GM21619 (cell line): ENCODE results near the gene CADM1.

Experiments used
- ATAC-seq: cut with Tn5 transposase; IDR thresholded peaks from one replicate; pipeline ENCODE4 v1.9.1; 2021; ENCODE audit not compliant: unreplicated experiment

CADM1 gene

DNA sequence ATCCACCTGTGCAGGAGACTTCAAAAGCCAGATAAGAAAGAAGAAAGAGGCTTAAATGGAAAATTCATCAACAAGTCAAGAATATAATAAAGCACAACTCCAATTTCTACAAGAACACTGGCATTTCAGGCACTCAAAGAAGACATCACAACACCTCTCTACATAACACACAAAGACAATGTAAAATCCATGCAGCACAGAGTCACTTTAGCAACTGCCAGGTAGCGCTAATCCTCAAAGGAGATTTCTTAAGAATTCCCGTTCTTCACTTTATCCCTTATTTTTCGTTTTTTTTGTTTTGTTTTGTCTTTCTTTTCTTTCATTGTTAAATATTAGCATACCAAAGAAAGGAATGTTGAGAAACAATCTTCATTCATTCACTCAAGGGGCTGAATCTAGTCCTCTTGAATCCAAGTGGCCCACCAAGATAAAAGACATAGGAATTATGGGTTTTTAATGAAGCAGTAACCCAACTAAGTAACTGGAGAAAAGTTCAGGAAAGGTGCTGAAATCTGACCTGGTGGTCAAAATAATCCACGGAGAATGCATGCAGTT lies 95.0 kb downstream of the CADM1 start:
- no peak for ATAC-seq

DNA sequence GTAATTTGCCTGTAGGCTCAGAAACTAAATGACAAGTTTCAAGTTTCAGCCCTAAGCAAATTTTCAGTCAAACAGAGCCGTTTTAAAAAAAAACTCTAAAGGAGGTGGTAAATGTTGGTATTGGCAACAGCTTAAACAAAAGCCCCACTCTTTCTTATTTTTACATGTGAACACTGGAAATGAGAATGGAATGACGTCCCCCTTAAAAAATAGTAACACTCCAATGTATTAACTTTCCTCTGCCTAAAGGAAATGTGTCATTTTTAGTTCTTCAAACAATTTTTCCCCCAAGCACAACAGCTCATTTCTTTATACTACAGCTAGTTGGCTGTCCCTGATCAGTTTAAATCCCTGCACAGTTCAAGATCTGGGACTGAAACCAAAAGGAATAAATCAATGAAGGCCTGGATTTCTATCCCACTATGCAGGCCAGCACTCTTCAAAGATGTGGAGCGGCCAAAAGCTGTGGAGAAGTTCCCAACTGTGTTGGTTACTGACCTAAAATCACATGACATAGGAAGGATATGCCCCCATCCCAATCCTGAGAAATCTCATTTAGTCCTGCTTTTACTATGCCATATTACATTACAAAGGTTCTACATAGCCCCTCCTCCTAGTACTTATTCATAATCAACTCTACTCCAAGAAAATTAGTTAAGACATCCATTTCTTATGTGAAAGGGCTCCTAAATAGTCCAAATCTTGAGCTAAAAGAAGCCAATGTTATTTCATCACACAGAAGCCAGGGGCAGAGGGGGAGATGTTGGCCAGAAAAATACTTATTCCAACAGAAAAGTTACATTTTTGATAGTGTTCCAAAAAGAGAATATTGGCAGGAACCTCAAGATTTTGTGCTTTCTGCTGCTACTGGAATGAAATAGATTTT lies 95.9 kb downstream of the CADM1 start:
- no peak for ATAC-seq

DNA sequence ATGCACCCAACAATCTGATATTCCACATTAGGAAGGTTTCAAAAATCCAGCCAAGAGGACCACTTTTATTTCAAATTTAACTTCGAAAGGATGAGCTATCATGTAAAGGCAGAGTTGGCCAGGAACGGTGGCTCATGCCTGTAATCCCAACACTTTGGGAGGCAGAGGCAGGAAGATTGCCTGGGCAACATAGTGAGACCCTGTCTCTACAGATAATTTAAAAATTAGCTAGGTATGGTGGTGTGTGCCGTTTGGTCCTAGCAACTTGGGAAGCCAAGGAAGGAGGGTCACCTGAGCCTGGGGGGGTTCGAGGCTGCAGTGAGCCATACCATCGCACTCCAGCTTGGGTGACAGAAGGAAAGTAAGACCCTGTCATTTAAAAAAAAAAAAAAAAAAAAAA lies 96.7 kb downstream of the CADM1 start:
- ATAC-seq, result no peak

DNA sequence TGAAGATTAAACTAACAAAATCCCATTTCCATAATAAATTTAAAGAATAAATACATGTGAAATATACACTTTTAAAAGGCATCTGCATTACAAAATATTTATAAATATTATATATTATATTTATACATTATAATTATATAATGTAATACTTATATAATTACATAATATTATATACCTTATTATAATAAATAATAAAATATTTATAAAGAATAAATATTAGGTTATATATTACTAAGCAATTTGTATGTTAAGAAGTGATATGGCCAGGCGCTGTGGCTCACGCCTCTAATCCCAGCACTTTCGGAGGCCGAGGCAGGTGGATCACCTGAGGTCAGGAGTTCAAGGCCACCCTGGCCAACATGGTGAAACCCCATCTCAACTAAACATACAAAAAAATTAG lies 97.8 kb downstream of the CADM1 start:
- no peak for ATAC-seq

DNA sequence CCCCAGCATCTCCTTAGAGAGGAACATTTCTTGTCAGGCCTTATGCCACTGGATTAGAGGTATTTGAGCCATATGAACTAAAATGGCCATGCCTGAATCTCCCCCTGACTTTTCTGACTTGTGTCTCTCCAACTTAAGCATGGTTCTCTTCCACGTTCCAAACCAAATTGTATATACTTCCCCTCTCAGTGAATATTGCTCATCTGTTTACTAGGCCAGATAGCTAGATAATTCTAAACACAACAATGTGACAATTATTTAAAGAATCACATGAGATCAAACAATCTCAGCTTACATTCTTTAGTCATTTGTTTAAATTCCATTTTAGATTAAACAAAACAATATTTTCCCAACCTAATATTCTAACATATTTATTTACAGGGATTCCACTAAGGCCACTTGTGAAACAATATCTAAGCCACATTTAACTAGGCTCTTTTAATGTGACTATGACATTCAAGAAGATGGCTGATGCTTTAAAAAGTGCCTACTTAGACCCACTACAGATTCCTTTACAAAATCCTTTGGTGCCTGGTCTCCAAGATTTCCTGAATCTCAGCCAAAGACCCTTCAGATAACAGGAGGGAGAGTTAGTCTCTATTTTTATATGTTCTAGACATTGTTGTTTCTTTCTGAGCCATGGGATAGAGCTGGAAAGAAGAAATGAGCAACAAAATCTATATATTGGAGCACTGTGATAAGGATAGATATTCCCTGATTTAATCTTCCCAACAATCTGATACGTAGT lies 105.7 kb downstream of the CADM1 start:
- ATAC-seq, result no peak

DNA sequence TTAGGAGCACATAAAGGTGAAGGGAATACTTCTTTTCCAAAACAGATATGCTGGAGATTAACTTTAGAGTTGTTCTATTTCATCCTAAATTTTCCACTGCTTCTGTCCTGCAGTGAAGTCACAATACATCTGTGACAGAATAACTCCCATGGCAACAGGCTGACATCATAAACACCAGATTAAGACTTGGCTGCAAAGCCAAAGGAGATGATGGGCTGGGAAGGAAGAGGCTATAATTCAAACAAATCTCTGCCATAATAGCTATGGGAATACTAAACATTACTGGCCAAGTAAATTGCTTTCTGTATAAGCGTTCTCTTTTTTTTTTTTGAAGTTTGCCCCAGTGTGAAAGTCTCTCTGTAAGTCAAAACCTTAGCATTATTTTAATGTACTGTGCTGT lies 107.7 kb downstream of the CADM1 start:
- no peak for ATAC-seq

DNA sequence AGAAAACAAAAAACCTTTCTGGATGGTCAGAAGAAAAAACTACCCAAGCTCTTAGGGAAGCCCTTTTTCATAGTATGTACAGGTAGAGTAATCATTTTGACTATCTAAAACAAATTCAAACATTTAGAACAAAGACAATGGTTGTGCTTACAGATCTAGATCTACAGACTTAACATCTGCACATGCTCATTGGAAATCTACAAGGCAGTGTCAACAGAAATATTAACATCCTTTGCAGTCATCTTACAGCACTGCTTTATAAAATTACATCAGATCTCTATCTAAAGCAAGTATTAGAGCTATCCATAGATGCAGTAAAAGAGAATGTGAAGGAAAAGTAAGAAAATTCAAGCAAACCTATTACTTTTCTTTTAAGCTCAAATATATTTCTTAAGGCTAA lies 110.3 kb downstream of the CADM1 start:
- ATAC-seq, result no peak

DNA sequence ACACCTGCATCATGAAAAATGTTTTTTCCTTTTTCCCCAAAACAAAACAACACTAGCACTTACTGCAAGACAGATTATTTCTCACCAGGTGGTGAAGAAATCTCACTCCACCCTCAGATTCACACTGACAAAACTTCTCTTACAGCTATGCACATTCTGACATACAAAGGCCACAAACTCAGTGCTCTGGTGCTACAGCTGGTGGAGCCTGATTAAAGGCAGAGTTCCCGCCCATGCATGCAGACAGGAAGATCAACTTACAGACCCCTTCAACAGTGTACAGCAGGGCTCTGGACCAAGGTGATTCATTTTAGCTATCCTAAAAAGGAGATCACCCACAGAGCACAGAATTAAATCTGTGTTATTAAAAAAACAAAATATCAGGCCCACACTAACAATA lies 112.6 kb downstream of the CADM1 start:
- no peak for ATAC-seq

DNA sequence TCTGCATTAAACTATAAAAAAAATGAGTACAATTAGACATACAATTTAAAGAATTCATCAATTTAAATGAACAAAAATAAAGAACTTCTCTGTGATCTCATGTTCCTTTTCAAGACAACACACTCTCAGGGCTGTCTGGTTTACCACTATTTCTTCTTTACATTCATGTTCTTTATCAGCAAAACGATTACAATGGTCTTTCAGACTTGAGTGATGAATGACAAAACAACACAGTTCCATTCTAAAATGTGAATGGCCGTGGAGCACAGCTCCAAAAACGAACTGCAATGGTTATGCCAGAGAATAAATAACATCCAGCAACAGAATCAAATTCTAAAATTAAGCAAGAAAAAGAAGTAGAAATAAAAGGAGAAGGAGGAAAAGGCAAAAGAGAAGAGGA lies 113.1 kb downstream of the CADM1 start:
- ATAC-seq, result no peak

DNA sequence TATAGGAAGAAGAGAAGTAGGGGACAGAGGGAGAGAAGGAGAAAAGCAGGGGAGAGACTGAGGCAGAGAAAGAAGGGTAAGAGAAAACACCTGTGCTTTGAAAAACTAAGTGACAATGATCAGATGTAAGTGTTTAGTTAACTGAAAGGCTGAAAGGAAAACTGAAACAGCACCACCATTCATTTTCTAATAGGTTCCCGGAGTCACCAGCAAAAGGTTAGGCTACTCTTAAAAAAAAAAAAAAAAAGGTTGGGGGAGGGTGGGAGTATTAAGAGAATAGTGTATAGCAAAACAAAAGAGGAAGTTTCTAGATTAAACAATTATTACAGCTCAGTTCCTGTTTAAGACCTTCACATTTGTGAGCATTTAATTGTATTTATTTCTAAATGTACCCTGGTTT lies 113.8 kb downstream of the CADM1 start:
- ATAC-seq, result no peak

DNA sequence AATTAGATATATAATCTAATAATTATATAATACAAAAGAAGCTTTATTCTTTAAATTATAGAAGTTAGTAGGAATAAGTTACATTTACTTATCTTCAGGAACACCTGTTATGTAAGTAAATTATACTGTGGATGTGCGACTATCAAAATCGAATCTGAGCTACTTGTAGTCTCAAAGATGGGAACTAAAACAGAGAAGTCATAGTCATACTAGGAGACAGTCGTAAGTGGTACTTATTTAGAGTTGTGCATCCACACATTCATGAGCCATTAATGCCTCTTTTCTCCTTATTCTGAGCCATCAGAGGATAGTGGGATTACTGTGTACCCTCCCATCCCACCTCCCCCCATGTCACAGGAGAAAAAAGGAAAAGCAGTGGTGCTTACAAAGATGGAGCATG lies 114.4 kb downstream of the CADM1 start:
- ATAC-seq, result no peak

DNA sequence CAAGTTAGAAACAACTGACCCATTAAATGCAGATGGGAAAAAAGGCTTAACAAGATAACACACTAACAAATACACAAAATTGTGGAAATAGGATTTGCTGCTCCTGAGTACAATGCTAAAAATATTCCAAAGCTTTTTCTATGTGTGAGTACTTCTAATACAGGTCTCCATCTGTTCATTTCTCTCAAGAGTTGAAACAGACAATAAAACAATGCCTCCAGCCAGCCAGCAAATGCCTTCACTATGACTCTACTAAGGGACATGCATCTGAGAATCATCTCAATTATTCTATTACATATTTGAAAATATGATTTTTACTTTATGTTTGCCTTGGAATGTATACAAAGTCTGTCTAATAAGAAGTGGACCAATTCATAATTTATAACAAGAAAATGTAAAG lies 119.0 kb downstream of the CADM1 start:
- no peak for ATAC-seq

DNA sequence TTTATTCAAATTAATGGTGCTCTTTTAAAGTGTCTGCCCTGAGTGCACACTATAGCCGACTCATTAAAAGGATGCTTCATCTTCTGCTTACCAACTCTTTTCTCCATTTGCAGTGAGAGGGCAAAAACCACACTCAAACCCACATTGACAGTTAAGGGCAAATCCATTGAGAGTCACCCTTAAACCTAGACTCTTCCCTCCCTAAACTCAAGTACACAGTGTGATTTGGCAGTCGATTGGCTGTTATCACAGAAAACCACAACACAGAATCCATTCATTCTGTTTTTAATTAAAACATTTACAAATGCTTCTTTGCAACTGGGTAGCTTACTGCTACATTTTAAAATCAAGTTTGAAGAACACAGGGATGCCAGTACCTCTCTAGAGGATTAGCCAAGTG lies 120.0 kb downstream of the CADM1 start:
- ATAC-seq, result no peak

DNA sequence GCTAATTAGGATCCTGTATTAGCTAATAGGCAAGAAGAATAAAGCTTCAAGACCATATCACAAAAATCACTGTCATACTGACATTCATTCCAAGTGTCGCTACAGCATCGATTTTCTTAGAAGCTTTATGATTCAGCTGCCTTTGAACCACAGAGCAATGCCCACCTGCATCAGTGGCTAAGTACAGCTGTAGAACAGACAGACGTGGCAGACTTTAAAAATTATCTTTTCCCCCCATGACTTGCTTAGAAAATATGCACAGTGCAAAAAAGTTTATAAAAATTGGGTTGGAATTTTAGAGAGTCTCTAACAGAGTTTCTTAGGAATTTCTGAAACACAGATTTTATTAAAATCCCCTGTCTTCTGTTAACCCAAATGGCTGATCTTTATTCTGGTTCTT lies 120.8 kb downstream of the CADM1 start:
- ATAC-seq, result no peak

DNA sequence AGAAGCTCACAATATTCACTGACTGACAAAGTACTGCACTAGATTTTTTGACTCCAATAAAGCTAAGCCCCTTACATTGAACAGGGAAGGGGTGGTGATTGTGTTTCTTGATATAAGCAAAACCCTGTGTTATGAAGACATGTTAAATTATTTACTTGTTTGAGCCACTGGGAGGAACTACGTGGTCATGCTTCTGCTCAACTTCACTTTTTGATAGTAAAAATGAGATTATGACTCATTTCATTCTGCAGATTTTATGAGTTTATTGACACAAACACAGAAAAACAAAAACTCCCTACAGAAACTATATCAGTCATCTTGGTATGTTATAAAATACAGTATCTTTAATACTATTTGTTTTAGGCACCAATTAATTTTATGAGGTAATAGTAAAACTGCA lies 124.7 kb downstream of the CADM1 start:
- no peak for ATAC-seq

DNA sequence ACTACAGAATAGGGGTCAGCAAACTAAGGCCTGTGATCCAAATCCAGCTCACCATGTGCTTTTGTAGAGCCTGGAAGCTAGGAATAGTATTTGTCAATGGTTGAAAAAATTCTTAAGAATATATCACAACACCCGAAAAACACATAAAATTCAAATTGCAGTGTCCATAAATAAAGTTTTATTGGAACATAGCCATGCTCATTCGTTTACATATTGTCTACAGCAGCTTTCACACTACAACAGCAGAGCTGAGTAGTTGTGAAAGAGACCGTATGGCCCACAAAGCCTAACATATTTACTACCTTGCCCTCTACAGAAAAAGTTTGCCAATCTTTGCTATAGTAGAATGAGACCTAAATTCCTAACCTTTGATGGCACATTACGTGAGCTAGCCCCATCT lies 125.7 kb downstream of the CADM1 start:
- no peak for ATAC-seq

DNA sequence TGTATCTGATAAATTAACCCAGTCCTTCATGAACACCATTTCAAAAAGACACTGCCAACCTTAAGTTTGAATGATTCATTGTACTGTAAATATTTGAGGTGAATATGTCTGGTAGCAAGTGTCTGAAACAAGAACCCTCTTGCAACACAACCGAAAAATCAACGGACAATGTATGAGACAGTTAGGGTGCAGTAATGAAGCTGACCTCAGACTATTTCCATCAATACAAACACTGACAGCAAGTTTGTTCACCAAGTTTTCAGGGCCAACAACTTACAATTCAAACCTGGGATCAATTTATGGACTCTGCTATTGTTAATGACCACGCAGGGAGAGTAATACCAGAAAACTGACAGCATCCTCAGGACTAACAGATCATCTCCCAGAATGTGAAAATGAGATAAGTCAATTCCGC lies 126.3 kb downstream of the CADM1 start:
- ATAC-seq, result no peak

DNA sequence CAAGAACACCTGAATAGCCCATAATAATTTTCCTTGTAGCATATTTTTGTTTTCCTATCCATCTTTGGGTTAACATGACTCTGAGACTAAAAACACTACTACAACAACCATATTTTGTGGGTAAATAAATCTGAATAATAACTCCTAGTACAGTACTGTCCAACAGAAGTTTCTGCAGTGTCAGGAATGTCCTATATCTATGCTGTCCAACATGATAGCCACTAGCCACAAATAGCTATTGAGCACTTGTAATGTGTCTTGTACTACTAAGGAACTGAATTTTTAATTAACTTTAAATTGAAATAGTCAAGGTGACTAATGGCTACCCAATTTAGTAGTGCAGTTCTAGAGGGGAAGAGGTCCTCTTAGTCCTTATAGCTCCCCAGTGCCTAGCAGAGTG lies 135.6 kb downstream of the CADM1 start:
- no peak for ATAC-seq

DNA sequence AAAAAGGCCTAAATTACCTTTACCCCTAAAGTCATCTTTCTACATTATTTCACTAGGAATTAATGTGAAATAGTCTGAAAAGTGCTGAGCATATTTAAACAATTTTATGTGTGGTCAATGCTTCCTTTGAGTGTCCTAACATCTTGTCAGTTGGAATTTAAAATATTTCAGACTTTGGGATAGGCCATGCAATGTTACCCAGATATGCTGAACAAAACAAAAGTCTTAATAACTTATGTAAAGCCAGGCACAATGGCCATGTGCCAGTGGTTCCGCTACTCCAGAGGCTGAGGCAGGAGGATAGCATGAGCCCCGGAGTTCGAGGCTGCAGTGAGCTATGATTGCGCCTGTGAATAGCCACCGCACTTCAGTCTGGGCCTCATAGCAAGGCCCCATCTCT lies 137.4 kb downstream of the CADM1 start:
- no peak for ATAC-seq

DNA sequence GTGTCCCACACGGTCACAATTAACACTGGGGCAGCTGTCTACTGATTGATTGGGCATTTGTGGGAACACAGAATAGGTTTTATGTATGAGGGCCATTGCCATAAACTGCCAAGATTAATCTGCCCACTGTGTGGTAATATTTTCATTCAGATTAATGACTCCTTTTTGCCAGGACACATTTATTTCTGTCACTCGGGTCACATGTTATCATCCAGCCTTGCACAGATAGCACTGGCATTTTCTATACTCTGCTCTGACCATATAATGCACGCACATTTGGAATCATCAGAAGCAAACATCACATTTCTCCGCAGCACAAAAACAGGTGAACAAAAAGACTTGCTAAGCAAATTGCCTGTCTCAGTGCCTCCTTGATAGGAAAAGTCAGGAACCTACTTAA lies 138.3 kb downstream of the CADM1 start:
- ATAC-seq, result no peak

DNA sequence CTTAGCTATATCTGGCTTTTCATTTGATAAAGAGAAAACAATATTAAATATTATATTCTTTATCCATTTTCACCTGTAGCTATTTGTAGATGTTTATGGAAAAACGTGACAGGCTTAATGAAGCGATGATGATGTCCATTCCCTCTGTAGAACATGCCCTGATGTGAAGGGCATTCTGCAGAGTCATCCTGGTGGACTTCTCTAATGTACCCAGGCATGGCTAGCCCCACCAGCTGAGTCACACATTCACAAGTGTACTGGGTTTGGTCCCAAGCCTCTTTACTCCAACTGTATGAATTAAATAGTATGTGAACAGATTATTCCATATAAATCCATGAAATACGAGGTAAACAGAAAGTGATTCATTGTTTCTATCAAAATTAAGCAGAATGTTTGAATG lies 139.3 kb downstream of the CADM1 start:
- ATAC-seq, result no peak

DNA sequence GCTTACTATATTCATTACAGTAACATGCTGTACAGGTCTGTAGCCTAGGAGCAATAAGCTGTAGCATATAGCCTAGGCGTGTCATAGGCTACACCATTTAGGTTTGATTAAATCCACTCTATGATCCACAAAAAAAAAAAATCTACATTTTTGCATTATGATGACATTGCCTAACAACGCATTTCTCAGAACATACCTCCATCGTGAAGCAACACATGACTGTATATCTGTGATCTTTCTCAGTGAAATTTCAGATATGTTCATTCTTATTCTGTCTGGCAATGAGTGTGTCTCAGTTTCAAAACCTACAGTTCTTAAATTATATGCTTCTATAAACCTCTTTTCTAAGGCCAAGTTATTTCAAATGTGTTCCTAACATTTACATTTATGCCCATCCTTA lies 140.3 kb downstream of the CADM1 start:
- ATAC-seq, result no peak
